Iris pigment epithelial cell (primary cell): ENCODE data around the gene EPAS1.

Experiments used
- DNase-seq: peaks from one replicate; pipeline ENCODE4 v3.0.0-alpha.2; 2011; ENCODE audit warnings: low read depth

EPAS1 gene

GRCh38 chr2:46339676-46340459 lies 42.7 kb downstream of the EPAS1 start:
- DNase-seq = no peak

- DNase-seq = no peak
Measured at GRCh38 chr2:46340740-46341420, 43.7 kb downstream of the EPAS1 start.

- no peak for DNase-seq
Measured at GRCh38 chr2:46342566-46343315, 45.5 kb downstream of the EPAS1 start.

GRCh38 chr2:46344706-46345105 lies 47.5 kb downstream of the EPAS1 start:
- DNase-seq = no peak

GRCh38 chr2:46345775-46346174 lies 48.6 kb downstream of the EPAS1 start:
- DNase-seq = no peak

GRCh38 chr2:46346719-46347118 lies 49.5 kb downstream of the EPAS1 start:
- no peak for DNase-seq

- DNase-seq = no peak
Measured at GRCh38 chr2:46347648-46348280, 50.6 kb downstream of the EPAS1 start.

GRCh38 chr2:46349115-46349547 lies 51.9 kb downstream of the EPAS1 start:
- DNase-seq = no peak

GRCh38 chr2:46350029-46350689 lies 53.0 kb downstream of the EPAS1 start:
- peak; percentile 53 for DNase-seq

- no peak for DNase-seq
Measured at GRCh38 chr2:46351098-46351749, 54.0 kb downstream of the EPAS1 start.

GRCh38 chr2:46351750-46352138 lies 54.5 kb downstream of the EPAS1 start:
- DNase-seq = no peak

GRCh38 chr2:46352621-46353020 lies 55.4 kb downstream of the EPAS1 start:
- DNase-seq = no peak

- DNase-seq = no peak
Measured at GRCh38 chr2:46353509-46353908, 56.3 kb downstream of the EPAS1 start.

- no peak for DNase-seq
Measured at GRCh38 chr2:46355756-46356155, 58.5 kb downstream of the EPAS1 start.

- DNase-seq = no peak
Measured at GRCh38 chr2:46356991-46357390, 59.8 kb downstream of the EPAS1 start.

- DNase-seq = no peak
Measured at GRCh38 chr2:46358713-46359112, 61.5 kb downstream of the EPAS1 start.

GRCh38 chr2:46360303-46360702 lies 63.1 kb downstream of the EPAS1 start:
- DNase-seq = no peak

- no peak for DNase-seq
Measured at GRCh38 chr2:46361920-46362666, 64.9 kb downstream of the EPAS1 start.

GRCh38 chr2:46362667-46363012 lies 65.4 kb downstream of the EPAS1 start:
- peak; percentile 41 for DNase-seq

- peak; percentile 86 for DNase-seq
Measured at GRCh38 chr2:46363535-46364170, 66.4 kb downstream of the EPAS1 start.
